Activated naive CD4-positive, alpha-beta T cell treated with anti-CD3 and anti-CD28 coated beads, Interleukin-2, amount 50 U/mL, for 24 hours (primary cell): ENCODE results near the gene AKAP7.

Source experiments
- H3K27ac Mint-ChIP-seq: one replicate; pipeline ENCODE4 v1.8.0; 2021; ENCODE audit warnings: mild to moderate bottlenecking, mixed read lengths
- H3K27me3 Mint-ChIP-seq: one replicate; pipeline ENCODE4 v1.8.0; 2021; ENCODE audit warnings: mixed read lengths
- H3K36me3 Mint-ChIP-seq: one replicate; pipeline ENCODE4 v1.8.0; 2021; ENCODE audit warnings: mixed read lengths
- H3K4me1 Mint-ChIP-seq: one replicate; pipeline ENCODE4 v1.8.0; 2021; ENCODE audit warnings: mixed read lengths
- H3K4me3 Mint-ChIP-seq: one replicate; pipeline ENCODE4 v1.8.0; 2021; ENCODE audit warnings: mild to moderate bottlenecking, mixed read lengths
- H3K9me3 Mint-ChIP-seq: one replicate; pipeline ENCODE4 v1.8.0; 2021; ENCODE audit warnings: mixed read lengths

The AKAP7 gene

DNA sequence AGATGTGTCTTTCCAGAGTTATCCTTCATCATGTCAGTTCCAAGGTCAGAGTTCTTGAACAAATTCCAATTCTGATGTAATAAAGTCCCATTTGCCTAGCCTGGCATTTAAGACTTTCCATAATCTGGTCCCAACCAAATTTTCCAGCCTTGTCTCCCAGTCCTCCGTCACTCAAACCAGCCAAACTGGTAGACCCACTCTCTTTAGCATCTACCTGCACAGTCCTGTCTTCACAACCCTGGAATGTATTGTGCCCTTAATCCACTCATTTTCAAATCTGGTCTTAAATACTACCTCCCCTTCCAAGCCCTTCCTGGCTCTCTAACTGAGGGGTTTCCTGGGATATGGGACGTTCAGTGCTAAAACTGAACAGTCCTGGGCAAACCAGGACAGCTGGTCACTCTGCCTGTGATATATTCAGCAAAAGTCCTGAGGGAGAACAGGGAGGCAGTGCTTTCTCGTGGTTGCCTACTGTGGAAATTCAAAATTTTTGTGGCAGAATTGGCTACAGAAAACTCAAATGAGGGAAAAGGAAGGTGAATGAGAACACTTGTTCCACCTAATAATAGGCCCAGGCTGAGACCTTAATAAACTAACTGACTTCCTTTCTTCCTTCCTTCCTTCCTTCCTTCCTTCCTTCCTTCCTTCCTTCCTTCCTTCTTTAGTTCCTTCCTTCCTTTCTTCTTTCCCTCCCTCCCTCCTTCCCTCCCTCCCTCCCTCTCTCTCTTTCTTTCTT is 10.8 kb upstream of the AKAP7 start:
- H3K36me3 Mint-ChIP-seq: no peaks in the 10 kb centered on the region
- H3K4me1 Mint-ChIP-seq: no peaks in the 10 kb centered on the region
- no peaks in the 10 kb centered on the region for H3K9me3 Mint-ChIP-seq
- no peak overlapping the region for H3K27ac Mint-ChIP-seq
- no peaks in the 10 kb centered on the region for H3K27me3 Mint-ChIP-seq
- H3K4me3 Mint-ChIP-seq: no peak overlapping the region

DNA sequence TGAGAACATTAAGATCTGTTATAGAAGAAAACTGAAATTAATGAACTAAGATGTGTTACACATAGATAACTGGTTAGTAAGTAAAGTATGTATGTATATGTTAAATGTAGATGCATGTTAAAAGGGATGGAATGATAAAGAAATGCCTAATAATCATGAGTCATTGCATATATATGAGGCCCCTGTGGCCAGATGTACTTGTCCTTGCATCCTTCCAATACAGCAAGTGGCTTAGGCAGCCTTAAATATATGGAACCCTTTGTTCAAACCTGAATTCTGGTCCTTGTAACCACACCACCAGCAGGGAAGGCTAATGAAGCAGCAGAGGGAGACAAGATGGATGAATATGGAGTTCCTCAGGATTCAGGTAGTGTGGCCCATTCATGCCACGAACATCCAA is 9.8 kb upstream of the AKAP7 start:
- Mint-ChIP-seq H3K4me1 (no peaks in the 10 kb centered on the region), H3K4me3 (no peak overlapping the region), H3K9me3 (no peaks in the 10 kb centered on the region), H3K36me3 (no peaks in the 10 kb centered on the region), H3K27me3 (no peaks in the 10 kb centered on the region), H3K27ac (no peak overlapping the region)

DNA sequence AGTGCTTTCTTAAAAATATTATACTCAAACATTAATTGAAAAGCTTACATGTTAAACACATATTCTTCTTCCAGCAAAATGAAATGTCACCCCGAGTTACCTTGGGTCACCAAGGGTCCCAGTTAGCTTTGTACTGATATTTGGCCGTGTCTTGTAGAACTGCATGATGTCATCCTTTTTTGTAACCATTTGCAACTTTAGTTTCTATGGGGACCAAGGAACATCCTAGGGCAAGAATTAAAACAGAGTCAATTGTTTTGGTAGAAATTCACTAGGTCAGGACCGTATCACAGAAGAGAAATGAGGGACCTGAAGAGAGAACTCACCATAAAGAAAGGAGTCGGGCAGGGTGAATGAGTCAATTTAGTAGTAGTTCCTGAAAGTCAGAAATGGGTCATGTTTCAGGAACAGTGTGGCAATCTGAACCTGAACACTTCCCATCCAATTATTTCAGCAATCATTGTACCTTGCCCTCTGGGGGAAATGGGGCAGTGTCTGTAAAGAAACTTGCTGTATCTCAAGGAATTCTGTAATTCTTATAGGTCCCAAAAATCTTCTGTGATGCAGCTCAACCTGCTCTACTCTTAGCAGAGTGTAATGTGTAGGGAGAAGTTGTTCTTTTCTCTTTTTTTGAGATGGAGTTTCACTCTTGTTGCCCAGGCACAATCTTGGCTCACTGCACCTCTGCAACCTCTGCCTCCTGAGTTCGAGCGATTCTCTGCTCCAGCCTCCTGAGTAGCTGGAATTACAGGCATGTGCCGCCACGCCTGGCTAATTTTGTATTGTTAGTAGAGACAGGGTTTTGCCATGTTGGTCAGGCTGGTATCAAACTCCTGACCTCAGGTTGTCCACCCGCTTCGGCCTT is 5.3 kb upstream of the AKAP7 start:
- Mint-ChIP-seq H3K9me3 (no peaks in the 10 kb centered on the region), H3K27me3 (no peaks in the 10 kb centered on the region), H3K27ac (no peak overlapping the region), H3K36me3 (no peaks in the 10 kb centered on the region), H3K4me3 (no peak overlapping the region), H3K4me1 (peaks cover 13% of the 10 kb centered on the region)

DNA sequence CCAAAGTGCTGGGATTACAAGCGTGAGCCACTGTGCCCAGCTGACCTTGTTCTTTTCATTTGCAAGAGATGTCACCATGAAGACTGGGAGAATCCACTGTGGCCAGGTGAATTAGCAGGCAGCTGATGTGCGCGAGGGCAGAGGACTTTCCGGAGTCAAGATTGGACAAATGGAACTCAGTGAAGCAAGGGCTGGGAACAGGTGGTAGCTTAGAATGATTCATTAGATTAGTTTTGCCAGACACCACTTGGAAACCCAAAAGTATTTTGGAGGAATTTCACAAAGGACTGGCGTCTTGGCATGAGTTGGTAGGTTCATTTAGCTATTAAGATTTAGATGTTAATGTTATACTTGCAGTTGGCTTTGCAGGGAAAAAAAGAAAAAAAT is 4.7 kb upstream of the AKAP7 start:
- H3K9me3 Mint-ChIP-seq: no peaks in the 10 kb centered on the region
- no peaks in the 10 kb centered on the region for H3K36me3 Mint-ChIP-seq
- no peak overlapping the region for H3K27ac Mint-ChIP-seq
- H3K4me3 Mint-ChIP-seq: no peak overlapping the region
- peaks cover 15% of the 10 kb centered on the region for H3K4me1 Mint-ChIP-seq
- H3K27me3 Mint-ChIP-seq: no peaks in the 10 kb centered on the region

DNA sequence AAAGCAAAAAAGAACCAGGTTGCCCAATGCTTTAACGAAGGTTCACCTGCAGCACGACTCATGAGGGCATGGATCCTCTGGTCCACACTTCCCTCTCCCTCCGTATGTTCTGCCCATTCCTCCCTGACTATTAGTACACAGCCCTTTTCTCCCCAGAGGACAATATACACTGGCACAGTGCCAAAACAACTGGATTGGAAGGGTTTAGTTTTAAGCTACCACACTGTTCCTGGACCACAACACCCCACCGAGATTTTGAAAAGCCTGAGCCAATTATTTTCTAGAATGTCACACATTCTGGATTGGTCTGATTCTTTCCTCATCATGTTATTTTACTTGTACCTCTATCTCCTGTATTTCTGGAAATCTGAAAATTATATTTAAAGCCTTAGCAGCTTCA is 2.9 kb upstream of the AKAP7 start:
- Mint-ChIP-seq H3K9me3 (no peaks in the 10 kb centered on the region), H3K36me3 (no peaks in the 10 kb centered on the region), H3K4me3 (no peak overlapping the region), H3K4me1 (peaks cover 25% of the 10 kb centered on the region), H3K27ac (no peak overlapping the region), H3K27me3 (no peaks in the 10 kb centered on the region)

- Mint-ChIP-seq H3K4me3 (peak overlapping the region; percentile 89), H3K27ac (no peak overlapping the region), H3K36me3 (peaks cover 2% of the 10 kb centered on the region), H3K4me1 (peaks cover 33% of the 10 kb centered on the region), H3K9me3 (no peaks in the 10 kb centered on the region), H3K27me3 (no peaks in the 10 kb centered on the region)
These were observed 867 bp upstream of the AKAP7 start for GRCh38 chr6:131134220-131134979.

DNA sequence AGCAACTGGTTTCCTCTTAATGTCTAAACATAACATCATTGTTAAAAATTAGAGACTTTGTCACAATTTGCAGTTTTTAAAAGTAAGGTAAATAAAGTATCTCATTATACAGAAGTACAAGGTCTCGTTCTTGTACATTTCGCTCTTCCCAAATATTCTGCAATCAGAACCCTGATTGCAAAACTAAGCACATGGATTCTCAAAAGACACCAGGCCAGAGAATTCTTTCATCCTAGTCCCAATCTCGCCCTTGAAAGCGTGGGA is 355 bp upstream of the AKAP7 start:
- no peaks in the 10 kb centered on the region for H3K27me3 Mint-ChIP-seq
- peaks cover 37% of the 10 kb centered on the region for H3K4me1 Mint-ChIP-seq
- peak overlapping the region; percentile 89 for H3K4me3 Mint-ChIP-seq
- H3K9me3 Mint-ChIP-seq: no peaks in the 10 kb centered on the region
- peak overlapping the region; percentile 91 for H3K27ac Mint-ChIP-seq
- peaks cover 2% of the 10 kb centered on the region for H3K36me3 Mint-ChIP-seq

DNA sequence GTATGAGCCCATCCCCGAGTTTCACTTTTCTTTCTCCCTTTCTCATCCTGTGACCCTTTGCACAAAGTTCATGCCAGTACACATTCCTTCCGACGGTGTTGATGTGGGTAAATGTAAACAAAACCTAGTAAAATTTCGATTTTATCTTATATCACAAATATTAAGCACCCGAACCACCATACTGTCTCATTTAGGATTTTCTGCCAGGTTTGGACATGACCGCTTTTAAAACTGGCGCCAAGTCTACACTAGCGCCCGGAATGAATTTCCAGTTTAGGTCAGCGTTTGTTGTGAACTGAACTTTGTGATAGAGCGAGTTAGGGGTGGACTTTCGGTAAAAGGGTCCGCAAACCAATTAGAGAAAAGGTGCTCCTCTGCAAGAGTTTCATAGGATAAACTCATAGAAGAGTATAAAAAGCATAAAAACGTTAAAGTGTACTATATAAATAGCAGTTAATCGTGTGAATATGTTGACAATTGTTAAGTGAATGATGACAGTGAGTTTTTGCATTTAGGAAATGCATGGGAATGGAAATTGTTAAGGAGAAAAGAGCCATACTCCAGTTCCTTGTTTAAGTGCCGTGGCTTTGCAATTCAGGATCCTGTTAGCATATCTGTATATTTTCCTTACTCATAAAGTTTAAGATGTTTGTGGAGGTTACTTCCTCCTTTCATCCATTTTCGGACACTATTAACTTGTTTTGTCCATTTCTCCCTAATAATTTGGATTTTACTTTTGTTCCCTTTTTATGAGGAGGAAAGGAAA is 937 bp downstream of the AKAP7 start:
- Mint-ChIP-seq H3K4me3 (peak overlapping the region; percentile 97), H3K36me3 (peaks cover 2% of the 10 kb centered on the region), H3K27ac (peak overlapping the region; percentile 96), H3K4me1 (peaks cover 41% of the 10 kb centered on the region), H3K9me3 (no peaks in the 10 kb centered on the region), H3K27me3 (no peaks in the 10 kb centered on the region)

DNA sequence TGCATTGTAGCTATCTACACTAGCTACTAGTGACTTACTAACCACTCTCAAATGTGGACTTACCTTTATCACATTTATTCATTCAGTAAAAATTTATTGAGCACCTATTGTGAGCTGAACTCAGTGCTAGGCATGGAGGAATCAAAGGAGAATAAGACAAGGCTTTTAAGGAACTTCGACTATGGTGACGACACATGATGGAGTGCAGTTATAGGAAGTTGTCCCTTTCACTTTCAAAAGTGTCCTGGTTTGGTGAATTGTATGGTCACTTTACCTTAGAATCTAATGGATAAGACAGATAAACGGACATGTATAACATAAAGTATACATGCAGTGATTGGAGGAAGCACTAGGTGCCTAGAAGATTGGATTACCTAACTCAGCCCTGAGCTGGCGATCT is 4.3 kb downstream of the AKAP7 start:
- H3K4me1 Mint-ChIP-seq: peaks cover 33% of the 10 kb centered on the region
- no peak overlapping the region for H3K27ac Mint-ChIP-seq
- no peak overlapping the region for H3K4me3 Mint-ChIP-seq
- no peaks in the 10 kb centered on the region for H3K9me3 Mint-ChIP-seq
- peaks cover 9% of the 10 kb centered on the region for H3K36me3 Mint-ChIP-seq
- H3K27me3 Mint-ChIP-seq: no peaks in the 10 kb centered on the region

DNA sequence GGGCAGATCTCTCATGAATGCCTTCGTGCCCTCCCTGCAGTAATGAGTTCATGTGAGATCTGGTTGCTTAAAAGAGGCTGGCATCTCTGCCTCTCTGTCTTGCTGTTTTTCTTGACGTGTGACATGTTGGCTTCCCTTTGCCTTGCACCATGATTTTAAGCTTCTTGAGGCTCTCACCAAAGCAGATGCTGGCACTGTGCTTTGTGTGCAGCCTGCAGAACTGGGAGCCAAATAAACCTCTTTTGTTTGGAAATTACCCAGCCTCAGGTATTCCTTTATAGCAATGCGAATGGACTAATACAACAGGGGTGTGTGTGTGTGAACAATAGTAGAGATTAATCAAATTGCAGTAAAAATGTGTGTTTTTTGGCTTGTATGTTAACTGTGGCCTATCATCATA is 8.1 kb downstream of the AKAP7 start:
- Mint-ChIP-seq H3K36me3 (peaks cover 19% of the 10 kb centered on the region), H3K4me1 (peaks cover 14% of the 10 kb centered on the region), H3K4me3 (no peak overlapping the region), H3K9me3 (no peaks in the 10 kb centered on the region), H3K27ac (no peak overlapping the region), H3K27me3 (no peaks in the 10 kb centered on the region)

DNA sequence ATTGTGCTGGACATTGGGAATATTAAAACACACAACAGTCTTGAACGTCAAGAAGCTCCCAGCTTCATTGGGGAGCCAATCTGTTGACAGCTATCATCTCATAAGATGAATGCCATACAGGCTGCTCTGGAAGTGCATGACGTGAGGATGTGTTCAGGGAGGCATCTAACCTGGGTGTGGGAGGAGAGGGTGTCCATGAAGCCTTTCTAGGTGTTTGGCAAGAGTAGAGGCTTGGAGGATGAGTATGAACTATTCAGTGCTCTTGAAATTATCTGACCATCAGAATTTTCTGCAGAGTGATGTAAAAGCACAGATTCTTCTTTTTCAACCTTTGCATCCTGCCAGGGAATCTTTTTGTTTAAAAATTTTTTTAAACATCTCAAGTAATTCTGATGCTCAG is 11.6 kb downstream of the AKAP7 start:
- Mint-ChIP-seq H3K36me3 (peaks cover 16% of the 10 kb centered on the region), H3K27ac (no peak overlapping the region), H3K9me3 (no peaks in the 10 kb centered on the region), H3K27me3 (no peaks in the 10 kb centered on the region), H3K4me1 (no peaks in the 10 kb centered on the region), H3K4me3 (no peak overlapping the region)

GRCh38 chr6:131156411-131156810 is 21.1 kb downstream of the AKAP7 start:
- H3K27me3 Mint-ChIP-seq: no peaks in the 10 kb centered on the region

GRCh38 chr6:131159578-131159977 is 24.3 kb downstream of the AKAP7 start:
- H3K27me3 Mint-ChIP-seq: no peaks in the 10 kb centered on the region
- H3K4me3 Mint-ChIP-seq: no peak overlapping the region
- H3K36me3 Mint-ChIP-seq: peaks cover 7% of the 10 kb centered on the region
- H3K4me1 Mint-ChIP-seq: no peaks in the 10 kb centered on the region
- H3K27ac Mint-ChIP-seq: no peak overlapping the region
- H3K9me3 Mint-ChIP-seq: no peaks in the 10 kb centered on the region

More at GRCh38 chr6:131156411-131156810, 21.1 kb downstream of the AKAP7 start:
- peaks cover 3% of the 10 kb centered on the region for H3K36me3 Mint-ChIP-seq
- no peaks in the 10 kb centered on the region for H3K9me3 Mint-ChIP-seq
- H3K4me1 Mint-ChIP-seq: no peaks in the 10 kb centered on the region
- no peak overlapping the region for H3K4me3 Mint-ChIP-seq
- H3K27ac Mint-ChIP-seq: no peak overlapping the region

- Mint-ChIP-seq H3K27ac (no peak overlapping the region), H3K4me1 (no peaks in the 10 kb centered on the region), H3K36me3 (peaks cover 6% of the 10 kb centered on the region), H3K4me3 (no peak overlapping the region), H3K27me3 (no peaks in the 10 kb centered on the region), H3K9me3 (no peaks in the 10 kb centered on the region)
These were observed 25.0 kb downstream of the AKAP7 start for GRCh38 chr6:131160254-131160758.

- Mint-ChIP-seq H3K4me1 (no peaks in the 10 kb centered on the region), H3K27me3 (no peaks in the 10 kb centered on the region), H3K36me3 (peaks cover 9% of the 10 kb centered on the region), H3K9me3 (no peaks in the 10 kb centered on the region), H3K4me3 (no peak overlapping the region), H3K27ac (no peak overlapping the region)
These were observed 26.7 kb downstream of the AKAP7 start for GRCh38 chr6:131161987-131162386.
